ENCODE data around the gene PPARD.
A peak's percentile ranks its signal among the peaks of the same experiment; 100 is the strongest.
"Not testable (repeated sequence)": the region's sequence is repeated elsewhere in the genome, so short reads cannot be mapped to it uniquely, and the experiment has no call there.

PPARD gene

DNA sequence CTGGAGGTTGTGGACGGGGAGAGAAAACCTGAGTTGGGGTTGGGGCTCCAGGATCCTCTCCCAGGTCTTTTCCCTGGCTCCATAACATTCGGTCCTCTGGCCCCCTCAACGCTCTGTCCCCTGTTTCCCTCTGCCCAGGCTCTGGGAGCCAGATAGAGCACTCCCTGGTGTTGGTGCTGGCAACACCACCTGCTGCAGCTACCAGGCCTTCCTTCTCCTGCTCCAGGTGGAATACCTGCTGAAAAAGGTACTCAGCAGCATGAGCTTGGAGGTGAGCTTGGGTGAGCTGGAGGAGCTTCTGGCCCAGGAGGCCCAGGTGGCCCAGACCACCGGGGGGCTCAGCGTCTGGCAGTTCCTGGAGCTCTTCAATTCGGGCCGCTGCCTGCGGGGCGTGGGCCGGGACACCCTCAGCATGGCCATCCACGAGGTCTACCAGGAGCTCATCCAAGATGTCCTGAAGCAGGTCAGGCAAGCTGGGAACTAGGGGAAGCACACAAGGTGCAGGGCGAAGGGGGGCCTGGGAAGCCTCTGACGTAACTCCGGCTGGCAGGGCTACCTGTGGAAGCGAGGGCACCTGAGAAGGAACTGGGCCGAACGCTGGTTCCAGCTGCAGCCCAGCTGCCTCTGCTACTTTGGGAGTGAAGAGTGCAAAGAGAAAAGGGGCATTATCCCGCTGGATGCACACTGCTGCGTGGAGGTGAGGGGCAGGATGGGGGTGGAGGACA, 30.1 kb upstream of the PPARD start:
- DNase-seq (ENCODE audit: low read depth in 2 of 2, low spot score in 1 of 2): no peak

DNA sequence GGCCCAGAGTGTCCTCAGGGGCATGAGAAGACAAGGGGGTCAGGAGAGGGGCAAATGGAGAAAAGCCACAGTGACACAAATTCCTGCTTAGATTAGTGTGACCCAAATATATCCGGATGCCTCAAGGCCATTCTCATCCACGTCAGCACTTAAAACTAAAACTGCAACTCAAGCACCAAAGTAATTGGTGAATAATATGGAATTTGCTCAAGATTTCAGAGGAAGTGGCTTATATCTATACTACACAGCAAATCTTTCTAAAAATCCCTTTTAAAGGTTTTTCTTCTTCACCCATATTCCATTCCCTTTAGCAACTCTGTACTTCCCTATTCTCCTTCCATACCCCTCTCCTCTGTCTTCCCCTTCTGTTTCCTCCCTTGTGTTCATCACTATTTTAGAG, 29.6 kb upstream of the PPARD start:
- no peak for DNase-seq (ENCODE audit: low read depth in 2 of 2, low spot score in 1 of 2)

DNA sequence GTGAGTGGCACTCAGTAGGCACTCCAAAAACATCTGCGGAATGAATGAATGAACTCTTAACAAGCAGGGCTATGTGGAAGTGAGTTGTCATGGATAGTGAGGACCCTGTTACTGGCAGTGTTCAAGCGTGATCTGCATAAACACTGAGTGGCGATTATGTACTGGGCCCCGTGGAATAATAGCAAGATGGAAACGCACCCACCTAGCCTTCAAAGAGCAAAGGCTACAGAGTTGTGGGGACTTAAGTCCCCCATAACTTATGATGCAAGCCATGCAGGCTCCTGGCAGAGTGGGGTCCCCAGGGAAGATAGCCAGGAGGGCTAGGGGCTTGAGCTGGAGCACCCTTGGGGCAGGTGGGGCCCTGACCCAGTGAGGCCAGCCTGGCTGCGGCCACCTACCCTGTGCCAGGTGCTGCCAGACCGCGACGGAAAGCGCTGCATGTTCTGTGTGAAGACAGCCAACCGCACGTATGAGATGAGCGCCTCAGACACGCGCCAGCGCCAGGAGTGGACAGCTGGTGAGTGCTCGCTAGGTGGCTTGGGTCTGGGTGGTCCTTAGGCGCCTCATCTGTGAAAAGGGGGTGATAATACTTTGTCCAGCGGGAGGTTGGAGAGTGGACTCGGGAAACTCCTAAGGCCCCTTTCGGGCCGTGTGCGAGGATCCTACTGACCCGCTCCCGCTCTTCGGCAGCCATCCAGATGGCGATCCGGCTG, 24.7 kb upstream of the PPARD start:
- DNase-seq (ENCODE audit: low read depth in 2 of 2, low spot score in 1 of 2): no peak

DNA sequence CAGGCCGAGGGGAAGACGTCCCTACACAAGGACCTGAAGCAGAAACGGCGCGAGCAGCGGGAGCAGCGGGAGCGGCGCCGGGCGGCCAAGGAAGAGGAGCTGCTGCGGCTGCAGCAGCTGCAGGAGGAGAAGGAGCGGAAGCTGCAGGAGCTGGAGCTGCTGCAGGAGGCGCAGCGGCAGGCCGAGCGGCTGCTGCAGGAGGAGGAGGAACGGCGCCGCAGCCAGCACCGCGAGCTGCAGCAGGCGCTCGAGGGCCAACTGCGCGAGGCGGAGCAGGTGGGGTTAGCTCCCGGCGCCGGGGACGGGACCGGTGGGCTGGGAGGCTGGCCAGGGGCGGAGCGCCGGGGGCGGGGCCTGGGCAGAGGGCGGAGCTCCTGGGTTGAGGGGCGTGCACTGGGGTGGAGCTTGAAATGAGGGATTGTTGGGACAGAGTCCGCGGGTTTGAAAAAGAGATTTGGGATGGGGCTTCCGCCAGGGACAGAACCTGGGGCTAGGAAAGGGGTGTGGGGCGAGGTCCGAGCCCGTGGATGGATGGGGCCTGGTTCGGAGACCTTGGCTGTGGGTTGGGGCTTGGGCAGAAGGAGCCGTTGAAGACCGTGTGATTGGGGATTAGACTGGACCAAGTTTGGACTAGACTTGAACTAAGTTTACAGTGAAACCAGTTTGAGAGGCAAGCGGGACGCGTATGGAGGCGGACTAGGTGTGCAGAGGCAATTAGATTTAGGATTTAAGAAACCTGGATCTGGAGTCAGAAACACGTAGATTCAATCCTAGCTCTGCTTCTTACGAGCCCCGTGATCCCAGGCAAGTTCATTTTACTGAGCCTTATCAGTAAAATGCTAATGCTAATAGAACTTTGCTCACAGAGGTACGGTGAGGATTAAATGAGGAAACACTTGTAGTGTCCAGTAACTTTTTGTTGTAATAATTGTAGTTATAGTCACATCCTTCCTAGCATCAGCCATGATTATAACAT, 23.9 kb upstream of the PPARD start:
- DNase-seq (ENCODE audit: low read depth in 2 of 2, low spot score in 1 of 2): no peak

DNA sequence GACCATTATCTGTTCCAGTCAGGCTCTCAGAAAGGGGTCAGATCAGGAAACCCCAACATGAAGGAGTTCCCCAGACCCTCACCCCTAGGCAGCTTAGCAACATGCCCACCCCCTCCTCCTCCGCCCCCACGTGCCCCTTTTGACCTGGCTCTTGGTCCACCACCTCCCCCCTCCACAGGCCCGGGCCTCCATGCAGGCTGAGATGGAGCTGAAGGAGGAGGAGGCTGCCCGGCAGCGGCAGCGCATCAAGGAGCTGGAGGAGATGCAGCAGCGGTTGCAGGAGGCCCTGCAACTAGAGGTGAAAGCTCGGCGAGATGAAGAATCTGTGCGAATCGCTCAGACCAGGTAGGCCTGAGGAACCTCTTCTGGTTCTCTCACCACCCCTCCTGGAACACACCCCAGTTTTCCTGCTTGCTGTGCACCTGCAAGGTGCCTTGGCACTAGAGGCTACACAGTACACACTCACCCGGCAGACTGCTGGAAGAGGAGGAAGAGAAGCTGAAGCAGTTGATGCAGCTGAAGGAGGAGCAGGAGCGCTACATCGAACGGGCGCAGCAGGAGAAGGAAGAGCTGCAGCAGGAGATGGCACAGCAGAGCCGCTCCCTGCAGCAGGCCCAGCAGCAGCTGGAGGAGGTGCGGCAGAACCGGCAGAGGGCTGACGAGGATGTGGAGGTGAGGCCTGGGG, 22.9 kb upstream of the PPARD start:
- DNase-seq (ENCODE audit: low read depth in 2 of 2, low spot score in 1 of 2): no peak

DNA sequence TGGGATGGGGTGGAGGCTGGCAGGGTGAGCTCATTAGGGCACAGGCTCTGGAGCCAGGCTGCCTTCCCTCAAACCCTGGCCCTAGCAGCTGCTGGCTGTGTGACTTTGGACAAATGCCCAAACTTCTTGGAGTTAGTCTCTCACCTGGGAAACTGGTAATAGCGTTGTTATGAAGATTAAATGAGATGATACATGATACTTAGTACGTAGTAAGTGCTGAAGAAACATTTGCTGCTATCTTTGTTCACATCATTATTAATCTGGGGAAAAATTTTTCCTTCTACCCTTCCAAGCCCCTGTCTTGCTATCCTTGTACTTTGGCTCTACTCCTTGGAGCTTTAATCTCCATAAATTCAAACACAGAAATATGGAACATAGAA, 22.3 kb upstream of the PPARD start:
- DNase-seq (ENCODE audit: low read depth in 2 of 2, low spot score in 1 of 2): no peak

DNA sequence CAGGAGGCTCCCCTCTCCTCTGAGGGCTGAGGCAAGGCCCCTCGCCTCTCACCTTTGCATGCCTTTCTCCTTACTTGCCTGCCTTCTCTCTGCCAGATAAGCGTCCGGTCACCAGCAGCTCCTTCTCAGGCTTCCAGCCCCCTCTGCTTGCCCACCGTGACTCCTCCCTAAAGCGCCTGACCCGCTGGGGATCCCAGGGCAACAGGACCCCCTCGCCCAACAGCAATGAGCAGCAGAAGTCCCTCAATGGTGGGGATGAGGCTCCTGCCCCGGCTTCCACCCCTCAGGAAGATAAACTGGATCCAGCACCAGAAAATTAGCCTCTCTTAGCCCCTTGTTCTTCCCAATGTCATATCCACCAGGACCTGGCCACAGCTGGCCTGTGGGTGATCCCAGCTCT, 21.3 kb upstream of the PPARD start:
- DNase-seq (ENCODE audit: low read depth in 2 of 2, low spot score in 1 of 2): no peak

DNA sequence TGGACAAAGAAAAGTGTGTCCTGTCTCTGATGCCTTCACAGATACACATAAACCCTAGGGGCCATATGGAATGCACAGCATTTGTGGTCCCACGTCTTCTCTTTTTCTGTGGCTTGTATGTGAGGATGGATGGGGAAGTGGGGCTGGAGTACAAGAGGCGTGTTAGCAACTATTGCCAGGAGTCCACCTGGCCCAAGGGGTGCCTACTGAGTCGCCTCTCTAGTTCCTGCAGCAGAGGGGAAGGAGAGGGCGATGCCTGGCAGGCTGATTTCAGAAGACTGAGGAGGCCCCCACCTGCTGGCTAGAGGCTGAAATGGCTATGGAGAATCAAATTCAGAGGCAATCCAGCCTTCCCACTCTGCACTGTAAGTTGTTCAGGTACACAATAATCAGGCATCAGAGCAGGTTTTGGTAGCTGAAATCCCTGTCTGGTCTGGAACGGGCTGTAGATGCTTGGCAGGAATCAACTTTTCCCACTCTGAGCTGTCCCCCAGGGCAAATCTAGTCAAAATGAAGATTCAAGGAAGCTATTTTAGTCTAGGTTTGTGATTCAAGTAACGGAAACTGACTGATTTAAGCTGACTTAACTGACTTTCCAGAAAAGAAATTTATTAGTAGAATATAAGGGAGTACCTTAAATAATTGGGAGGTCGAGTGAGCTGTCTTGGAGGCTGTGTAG, 14.9 kb upstream of the PPARD start:
- DNase-seq (ENCODE audit: low read depth in 2 of 2, low spot score in 1 of 2): peak; percentile 34 to 65

DNA sequence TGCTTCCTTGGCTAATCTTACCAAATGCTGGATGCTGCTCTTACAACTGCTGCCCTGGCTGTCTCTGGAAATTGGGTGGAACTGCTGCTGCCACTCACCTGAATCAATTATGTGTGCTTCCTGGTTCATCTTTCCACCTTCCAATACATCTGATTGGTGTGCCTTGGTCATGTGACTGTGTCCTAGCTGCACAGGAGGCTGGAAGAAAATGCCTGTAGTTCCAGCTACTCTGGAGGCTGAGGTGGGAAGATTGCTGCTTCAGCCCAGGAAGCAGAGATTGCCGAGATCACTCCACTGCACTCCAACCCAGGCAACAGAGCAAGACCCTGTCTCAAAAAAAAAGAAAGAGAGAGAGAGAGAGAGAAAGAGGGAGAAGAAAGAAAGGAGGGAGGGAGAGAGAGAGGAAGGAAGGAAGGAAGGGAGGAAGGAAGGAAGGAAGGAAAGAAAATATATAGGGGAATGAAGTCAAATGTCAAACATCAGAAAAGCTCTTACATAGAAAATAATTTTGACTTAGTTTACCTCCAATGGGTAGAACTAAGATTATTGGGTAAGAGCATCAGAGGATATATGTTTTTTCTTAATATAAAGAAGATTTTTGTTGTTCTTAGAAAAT, 14.1 kb upstream of the PPARD start:
- no peak for DNase-seq (ENCODE audit: low read depth in 2 of 2, low spot score in 1 of 2)

DNA sequence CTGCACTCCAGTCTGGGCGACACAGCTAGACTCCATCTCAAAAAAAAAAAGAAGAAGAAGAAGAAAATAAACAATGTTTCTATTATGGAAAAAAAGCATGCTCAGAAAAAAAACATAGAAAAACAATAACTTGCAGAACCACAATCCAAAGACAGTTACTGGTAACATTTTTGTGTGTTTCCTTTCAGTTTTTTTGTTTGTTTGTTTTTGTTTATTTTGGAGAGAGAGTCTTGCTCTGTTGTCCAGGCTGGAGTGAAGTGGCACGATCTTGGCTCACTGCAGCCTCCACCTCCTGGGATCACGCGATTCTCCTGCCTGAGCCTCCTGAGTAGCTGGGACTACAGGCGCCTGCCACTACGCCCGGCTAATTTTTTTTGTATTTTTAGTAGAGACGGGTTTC, 13.4 kb upstream of the PPARD start:
- DNase-seq (ENCODE audit: low read depth in 2 of 2, low spot score in 1 of 2): not testable (repeated sequence)

DNA sequence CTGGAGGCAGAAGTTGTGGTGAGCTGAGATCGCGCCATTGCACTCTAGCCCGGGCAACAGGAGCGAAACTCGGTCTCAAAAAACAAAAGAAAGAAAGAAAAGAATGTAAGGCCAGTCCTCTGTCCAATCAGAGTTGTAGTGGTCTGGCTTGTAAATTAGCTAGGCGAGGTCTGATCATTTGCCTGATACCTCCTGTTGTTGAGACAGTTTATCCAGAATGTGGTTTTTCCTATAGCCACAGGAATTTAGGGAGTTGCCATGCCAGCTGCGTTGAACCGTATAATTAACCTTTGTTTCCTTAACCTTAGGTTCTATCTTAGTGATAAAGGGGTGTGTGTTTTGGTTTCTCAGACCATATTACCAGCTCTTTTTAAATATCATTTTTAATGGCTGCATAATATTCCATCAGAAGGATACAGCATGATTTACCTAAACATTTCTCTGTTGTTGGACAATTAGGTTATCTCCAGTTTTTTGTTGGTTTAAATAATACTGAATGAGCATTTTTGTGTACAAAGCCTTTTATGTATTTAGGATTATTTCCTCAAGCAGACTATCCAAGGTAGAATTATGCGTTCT, 11.7 kb upstream of the PPARD start:
- no peak for DNase-seq (ENCODE audit: low read depth in 2 of 2, low spot score in 1 of 2)

DNA sequence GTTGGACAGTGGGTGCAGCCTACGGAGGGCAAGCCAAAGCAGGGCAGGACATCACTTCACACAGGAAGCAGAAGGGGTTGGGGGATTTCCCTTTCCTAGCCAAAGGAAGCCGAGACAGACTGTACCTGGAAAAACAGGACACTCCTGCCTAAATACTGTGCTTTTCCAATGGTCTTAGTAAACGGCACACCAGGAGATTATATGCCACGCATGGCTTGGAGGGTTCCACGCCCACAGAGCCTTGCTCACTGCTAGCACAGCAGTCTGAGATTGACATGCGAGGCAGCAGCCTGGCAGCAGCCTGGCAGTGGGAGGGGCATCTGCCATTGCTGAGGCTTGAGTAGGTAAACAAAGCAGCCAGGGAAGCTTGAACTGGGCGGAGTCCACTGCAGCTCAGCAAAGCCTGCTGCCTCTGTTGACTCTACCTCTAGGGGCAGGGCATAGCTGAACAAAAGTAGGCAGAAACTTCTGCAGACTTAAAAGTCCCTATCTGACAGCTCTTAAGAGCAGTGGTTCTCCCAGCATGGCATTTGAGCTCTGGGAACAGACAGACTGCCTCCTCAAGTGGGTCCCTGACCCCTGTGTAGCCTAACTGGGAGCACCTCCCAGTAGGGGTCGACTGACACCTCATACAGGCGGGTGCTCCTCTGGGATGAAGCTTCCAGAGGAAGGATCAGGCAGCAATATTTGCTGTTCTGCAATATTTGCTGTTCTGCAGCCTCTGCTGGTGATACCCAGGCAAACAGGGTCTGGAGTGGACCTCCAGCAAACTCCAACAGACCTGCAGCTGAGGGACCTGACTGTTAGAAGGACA, 10.1 kb upstream of the PPARD start:
- DNase-seq (ENCODE audit: low read depth in 2 of 2, low spot score in 1 of 2): peak in 1 of 2 donors; percentile 35

DNA sequence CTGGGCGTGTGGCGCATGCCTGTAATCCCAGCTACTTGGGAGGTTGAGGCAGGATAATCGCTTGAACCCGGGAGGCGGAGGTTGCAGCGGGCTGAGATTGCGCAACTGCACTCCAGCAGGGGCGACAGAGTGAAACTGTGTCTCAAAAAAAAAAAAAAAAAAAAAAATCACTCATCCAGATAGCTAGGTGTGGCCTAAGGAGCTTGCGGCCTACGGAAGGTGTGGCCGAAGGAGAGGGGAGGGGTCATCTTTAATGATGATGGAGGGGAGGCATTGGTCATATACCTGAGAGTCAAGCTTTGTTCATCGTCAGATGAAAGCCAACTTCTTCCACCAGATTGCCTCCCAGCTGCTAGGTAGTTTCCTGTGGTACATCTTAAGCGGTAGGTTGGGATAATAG, 801 bp upstream of the PPARD start:
- no peak for DNase-seq (ENCODE audit: low read depth in 2 of 2, low spot score in 1 of 2)

DNA sequence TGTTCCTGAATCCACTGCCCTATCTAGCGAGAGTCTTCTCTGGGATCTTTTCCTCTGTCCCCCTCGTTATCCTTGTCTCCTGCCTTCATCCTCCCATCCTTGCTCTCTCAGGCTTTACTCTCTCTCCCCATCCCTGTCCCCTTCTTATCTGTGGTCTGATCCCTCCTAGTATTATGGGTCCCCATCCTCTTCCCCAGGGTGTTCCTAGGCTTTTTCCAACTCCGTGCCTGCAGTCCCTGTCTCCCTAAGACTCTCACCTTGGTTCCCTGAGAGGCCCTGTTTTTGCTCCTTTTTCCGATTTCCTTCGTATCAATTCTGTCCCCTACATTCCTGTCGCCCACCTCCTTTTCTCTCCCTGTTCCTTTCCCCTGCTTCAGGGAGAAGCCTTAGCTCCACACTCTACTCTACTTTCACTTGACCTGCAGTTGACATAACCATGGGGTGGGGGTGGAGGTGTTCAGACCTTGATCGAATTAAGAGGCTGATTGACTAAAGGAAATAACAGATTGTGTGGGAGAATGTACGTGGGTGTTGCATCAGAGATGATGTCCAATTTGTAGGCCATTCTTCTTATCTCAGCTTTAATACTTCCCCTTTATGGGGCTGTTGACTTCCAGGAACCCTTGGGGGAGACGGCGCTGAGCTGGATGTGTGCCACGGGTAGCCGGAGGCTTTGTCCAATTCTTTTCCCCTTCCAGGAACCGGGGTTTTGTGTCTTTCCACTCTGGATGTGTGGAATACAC, 905 bp downstream of the PPARD start:
- no peak for DNase-seq (ENCODE audit: low read depth in 2 of 2, low spot score in 1 of 2)

DNA sequence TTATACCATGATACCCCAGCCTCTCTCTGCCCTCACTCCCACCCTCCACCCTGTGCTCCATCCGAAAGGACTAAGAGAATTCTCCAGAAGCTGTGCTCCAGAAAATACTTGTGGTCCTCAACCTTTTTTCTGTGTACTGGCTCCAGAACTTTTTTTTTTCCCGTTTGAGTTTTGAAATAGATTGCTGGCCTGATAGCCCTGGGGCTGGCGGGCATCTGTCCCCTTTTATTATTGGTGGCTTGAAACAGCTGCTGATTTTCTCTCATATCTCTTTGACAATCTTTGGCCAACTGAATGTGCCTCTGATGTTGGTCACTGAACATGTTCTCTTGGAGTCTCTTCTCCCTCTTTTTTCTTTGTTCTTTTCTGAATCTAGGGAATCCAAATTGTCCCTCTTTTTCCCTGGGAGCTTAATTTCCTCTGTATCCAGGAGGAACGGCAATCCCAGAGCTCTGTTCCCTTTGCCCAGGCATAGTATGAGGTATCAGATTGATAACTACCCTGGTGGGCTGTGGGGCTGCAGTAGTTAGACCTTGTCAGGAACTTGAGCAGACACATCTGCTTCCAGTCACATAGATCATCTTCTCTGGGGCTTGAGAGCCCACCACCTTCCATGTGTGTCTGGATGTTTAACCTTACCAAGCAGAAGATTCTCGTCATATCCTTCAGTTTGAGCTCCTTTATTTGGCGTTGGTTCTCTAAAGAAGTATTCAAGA, 1.6 kb downstream of the PPARD start:
- no peak for DNase-seq (ENCODE audit: low read depth in 2 of 2, low spot score in 1 of 2)

DNA sequence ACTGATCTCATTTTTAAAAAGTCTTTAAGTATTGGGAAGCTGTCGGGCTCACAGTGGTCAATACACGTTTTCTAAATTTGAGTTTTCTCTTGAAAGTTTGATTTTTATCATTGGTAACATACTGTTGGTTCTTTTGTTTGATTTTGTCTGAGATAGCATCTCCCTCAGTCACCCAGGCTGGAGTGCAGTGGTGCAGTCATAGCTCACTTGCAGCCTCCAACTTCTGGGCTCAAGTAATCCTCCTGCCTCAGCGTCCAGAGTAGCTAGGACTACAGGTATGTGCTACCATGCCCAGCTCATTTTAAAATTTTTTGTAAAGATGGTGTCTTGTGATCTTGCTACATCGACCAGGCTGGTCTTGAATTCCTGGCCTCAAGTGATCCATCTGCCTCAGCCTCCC, 9.1 kb downstream of the PPARD start:
- no peak for DNase-seq (ENCODE audit: low read depth in 2 of 2, low spot score in 1 of 2)

DNA sequence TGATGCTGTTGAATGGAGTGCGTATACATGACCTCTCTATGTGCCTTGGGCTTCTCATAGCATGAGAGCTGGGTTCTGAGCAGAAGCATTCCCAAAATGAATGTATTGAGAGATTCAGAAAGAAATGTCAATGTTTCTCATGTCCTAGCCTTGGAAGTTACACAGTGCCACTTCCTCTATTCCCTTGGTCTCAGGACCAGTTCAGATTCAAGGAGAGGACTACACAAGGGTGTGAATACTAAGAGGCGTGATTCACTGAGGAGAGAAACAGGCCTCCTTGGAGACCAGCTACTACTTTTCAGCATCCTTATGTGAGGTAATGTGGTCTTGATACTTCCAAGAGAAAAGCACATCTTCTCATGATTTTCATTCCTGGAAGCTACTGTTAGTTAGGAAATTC, 10.4 kb downstream of the PPARD start:
- DNase-seq (ENCODE audit: low read depth in 2 of 2, low spot score in 1 of 2): no peak

All from stimulated activated CD8-positive, alpha-beta memory T cell treated with anti-CD3 and anti-CD28 coated beads, Interleukin-4, amount 100 ng/mL, for 1 hour (primary cell).